Right hindlimb (tissue), 1 donor: ENCODE data around the gene OPN5.

ENCODE experiments used
- DNase-seq: peaks from one replicate; pipeline ENCODE4 v3.0.0-alpha.2; 2018

The OPN5 gene

DNA sequence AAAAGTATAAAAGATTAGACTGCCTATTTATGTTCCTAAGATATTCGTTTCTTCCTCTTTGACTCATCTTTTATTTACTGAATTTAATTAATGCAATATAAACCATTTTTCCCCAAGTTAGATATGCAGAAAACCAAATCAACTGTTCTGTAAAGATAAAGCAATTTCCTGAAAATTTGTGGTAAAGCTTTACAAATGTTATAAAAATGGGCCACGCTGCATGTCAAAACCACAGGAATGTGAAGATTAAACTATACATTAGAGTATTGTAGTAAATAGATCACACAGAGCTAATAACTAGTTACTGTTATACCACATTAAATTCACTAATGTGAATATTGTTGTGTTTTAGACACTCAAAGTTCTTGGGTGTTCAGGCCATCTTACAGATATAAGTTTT is 83.4 kb downstream of the OPN5 start:
- DNase-seq, result no peak

DNA sequence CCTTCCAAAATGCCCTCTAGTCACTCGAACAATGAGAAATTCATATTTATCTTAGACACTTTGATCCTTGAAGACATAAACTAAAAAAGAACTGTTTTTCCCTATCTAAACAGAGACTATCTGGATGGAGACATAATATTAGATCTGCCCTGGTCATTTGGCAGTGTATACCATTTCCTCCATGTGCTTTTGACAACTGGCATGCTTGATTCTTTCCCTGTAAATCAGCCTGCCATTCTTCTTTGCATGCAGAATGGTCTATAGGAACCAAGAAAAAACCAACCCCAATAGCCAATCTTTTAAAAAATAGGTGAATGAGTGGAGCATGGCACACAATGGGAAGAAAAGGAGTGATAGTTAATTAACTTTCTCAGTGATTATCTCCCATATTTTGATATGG is 93.8 kb downstream of the OPN5 start:
- DNase-seq, result no peak
